Left ventricle myocardium inferior (tissue), 1 donor: ENCODE data around the gene GLIPR1L1. TPM values are rescaled to one million over a fixed set of nuclear protein-coding genes. Genes with fewer than 3 reads are reported as not detected.
A peak's percentile ranks its signal among the peaks of the same experiment; 100 is the strongest.

Experiments
- DNase-seq: peaks from one replicate; pipeline ENCODE4 v3.0.0-alpha.2; 2020
- H3K27ac ChIP-seq: fragments of 200-600 bp; replicated peaks from 2 replicates; pipeline ENCODE4 v1.8.0; 2021
- H3K27me3 ChIP-seq: fragments of 200-600 bp; 2 replicates; pipeline ENCODE4 v1.8.0; 2021; ENCODE audit warnings: low read depth
- H3K36me3 ChIP-seq: fragments of 200-600 bp; 2 replicates; pipeline ENCODE4 v1.8.0; 2021
- H3K4me1 ChIP-seq: fragments of 200-600 bp; 2 replicates; pipeline ENCODE4 v1.8.0; 2021
- H3K4me3 ChIP-seq: fragments of 200-600 bp; 2 replicates; pipeline ENCODE4 v1.8.0; 2021; ENCODE audit warnings: mild to moderate bottlenecking, moderate library complexity
- H3K9me3 ChIP-seq: fragments of 200-600 bp; replicated peaks from 2 replicates; pipeline ENCODE4 v1.8.0; 2021
- intact Hi-C: fragments of 100-400 bp; cut with micrococcal nuclease; formaldehyde crosslinking; loops from one replicate; pipeline ENCODE4 v1.11.0; 2022
- total RNA-seq: library from RNA; stranded (reverse); fragmentation: NEBNext Ultra II Directional; extraction: Animal tissue kit (Norgen Biotek cat#: 25700); gene quantifications from one replicate; pipeline ENCODE4 v1.2.1, GENCODE V29; 2021
- TF ChIP-seq, protein P1 (sequence below): fragments of 200-600 bp; IDR thresholded peaks from 2 replicates; pipeline ENCODE4 v1.8.0; 2021; ENCODE audit warnings: antibody characterized with exemption, mild to moderate bottlenecking, borderline replicate concordance
- donor health status: DM: no; HTN: yes; CAD: no; lungs with severe emphysema.

The GLIPR1L1 gene
- total RNA-seq, 1 donor from 2014 or later, result not detected

DNA sequence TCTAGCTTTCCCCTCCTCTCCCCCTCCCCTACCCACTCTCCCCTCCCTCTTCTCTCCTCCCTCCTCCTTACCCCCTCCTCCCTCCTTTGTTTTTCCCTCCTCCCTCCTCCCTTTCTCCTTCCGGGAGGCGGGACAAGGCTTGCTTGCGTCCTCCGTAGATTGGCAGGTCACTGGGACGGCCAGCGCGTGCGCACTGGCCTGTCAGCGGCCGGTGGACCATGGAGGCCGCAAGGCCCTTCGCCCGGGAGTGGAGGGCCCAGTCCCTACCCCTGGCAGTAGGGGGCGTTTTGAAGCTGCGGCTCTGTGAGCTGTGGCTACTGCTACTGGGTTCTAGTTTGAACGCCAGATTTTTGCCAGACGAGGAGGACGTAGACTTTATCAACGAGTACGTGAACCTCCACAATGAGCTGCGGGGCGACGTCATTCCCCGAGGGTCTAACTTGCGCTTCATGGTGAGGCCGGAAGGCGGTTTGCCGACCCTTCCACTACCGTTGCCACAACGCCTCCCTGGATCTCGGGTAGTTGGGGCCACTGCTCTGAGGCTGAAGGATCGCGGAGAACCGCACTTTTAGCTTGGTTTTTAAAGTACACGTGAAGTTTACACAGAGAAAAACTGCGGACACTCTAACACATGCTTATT, 56.5 kb downstream of the GLIPR1L1 start, which contains the start of gene GLIPR1L2:
GLIPR1L2 (plus strand) TSS at position 191 of the 640 bp plus-strand sequence; CDS start at position 219, 28 bp downstream.
- intact Hi-C loops, result no loop called here
- H3K27me3 ChIP-seq, result no peaks in the 10 kb centered on the region
- H3K36me3 ChIP-seq, result peaks cover 2% of the 10 kb centered on the region
- no peaks in the 10 kb centered on the region for H3K9me3 ChIP-seq
- peak within 1 kb of the TSS; percentile 76 for H3K4me3 ChIP-seq
- H3K27ac ChIP-seq, result peak within 1 kb of the TSS; percentile 90
- peak; percentile 95 for DNase-seq
- H3K4me1 ChIP-seq, result peaks cover 35% of the 10 kb centered on the region
- TF ChIP-seq, protein P1, sequence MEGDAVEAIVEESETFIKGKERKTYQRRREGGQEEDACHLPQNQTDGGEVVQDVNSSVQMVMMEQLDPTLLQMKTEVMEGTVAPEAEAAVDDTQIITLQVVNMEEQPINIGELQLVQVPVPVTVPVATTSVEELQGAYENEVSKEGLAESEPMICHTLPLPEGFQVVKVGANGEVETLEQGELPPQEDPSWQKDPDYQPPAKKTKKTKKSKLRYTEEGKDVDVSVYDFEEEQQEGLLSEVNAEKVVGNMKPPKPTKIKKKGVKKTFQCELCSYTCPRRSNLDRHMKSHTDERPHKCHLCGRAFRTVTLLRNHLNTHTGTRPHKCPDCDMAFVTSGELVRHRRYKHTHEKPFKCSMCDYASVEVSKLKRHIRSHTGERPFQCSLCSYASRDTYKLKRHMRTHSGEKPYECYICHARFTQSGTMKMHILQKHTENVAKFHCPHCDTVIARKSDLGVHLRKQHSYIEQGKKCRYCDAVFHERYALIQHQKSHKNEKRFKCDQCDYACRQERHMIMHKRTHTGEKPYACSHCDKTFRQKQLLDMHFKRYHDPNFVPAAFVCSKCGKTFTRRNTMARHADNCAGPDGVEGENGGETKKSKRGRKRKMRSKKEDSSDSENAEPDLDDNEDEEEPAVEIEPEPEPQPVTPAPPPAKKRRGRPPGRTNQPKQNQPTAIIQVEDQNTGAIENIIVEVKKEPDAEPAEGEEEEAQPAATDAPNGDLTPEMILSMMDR, result peak; percentile 89

DNA sequence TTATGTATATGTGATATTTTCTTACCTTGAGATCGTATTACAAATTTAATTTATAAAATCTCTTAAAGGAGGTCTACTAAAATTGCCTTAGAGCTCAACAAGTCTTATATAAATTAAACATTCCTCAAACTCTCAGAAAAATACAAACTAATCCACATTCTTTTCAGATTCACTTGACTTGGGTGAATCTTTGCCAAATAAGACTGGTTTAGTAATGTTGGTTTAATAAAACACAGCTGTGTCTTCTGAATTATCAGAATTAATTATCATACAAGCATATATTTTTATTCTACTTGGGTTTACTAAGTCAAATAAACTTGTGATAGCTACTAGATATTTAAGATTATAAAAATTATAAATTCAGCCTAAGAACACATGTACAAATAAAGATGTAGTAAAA, 69.8 kb downstream of the GLIPR1L1 start:
- no peaks in the 10 kb centered on the region for H3K4me1 ChIP-seq
- intact Hi-C loops, result no loop called here
- no peak for DNase-seq
- no peak overlapping the region for H3K27ac ChIP-seq
- TF ChIP-seq, protein P1, result no peak
- no peak overlapping the region for H3K4me3 ChIP-seq
- H3K36me3 ChIP-seq, result no peaks in the 10 kb centered on the region
- no peaks in the 10 kb centered on the region for H3K27me3 ChIP-seq
- H3K9me3 ChIP-seq, result no peaks in the 10 kb centered on the region

DNA sequence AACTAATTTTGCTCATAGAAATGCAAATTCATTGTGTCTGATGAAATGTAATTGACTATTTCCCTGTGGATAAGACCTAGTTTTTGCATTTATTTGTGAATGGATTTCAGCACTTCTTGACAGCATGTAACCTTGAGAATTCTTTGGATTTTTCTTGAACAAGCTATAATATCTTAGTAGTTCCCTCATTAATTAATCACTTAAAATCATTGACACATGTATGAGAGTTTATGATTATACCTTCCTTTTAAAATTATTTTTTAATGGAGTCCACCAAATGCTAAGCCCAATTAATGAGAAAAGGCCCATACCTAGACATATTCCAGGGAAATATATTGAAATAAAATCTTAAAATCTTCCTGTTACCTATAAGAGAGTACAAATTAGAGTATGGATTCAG, 73.2 kb downstream of the GLIPR1L1 start:
- H3K27ac ChIP-seq, result no peak overlapping the region
- no peaks in the 10 kb centered on the region for H3K4me1 ChIP-seq
- H3K36me3 ChIP-seq, result no peaks in the 10 kb centered on the region
- intact Hi-C loops, result no loop called here
- H3K9me3 ChIP-seq, result no peaks in the 10 kb centered on the region
- DNase-seq, result no peak
- no peak overlapping the region for H3K4me3 ChIP-seq
- H3K27me3 ChIP-seq, result no peaks in the 10 kb centered on the region
- TF ChIP-seq, protein P1, result no peak

DNA sequence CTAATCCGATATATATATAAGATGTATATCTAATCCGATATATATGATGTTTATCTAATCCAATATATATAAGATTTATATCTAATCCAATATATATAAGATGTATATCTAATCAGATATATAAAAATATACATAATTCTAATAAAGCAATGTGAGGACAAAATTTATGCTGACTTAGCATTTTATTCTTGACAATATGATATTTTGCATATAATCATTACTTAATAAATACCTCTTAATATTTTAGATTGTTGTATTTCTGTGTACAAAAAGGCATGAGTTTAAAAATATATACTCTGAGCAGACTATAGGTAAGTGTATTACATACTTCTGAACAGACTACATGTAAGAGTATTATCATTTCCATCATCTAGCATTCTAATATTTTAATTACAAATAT, 75.4 kb downstream of the GLIPR1L1 start:
- Histone ChIP-seq H3K4me3 (no peak overlapping the region), H3K9me3 (no peaks in the 10 kb centered on the region), H3K27ac (no peak overlapping the region), H3K27me3 (no peaks in the 10 kb centered on the region), H3K36me3 (no peaks in the 10 kb centered on the region), H3K4me1 (no peaks in the 10 kb centered on the region)
- no peak for DNase-seq
- TF ChIP-seq, protein P1, result no peak
- intact Hi-C loops, result no loop called here

DNA sequence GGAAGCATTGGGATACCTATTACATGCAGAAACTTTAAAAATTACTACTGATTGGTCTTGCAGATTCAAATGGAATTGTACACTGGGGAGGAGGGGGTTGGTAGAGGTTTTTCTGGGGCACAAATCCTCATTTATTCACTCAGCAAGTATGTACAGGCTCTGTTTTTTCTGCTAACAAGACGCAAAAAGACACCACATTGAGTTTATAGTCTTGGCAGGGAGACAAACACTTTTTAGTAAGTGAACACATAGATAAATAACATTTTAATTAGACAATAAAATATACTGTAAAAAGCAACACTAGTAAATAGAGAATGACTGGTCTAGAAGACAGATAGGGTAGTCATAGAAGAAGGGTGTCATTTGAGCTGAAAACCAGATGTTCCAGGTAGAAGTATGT, 80.2 kb downstream of the GLIPR1L1 start:
- H3K4me1 ChIP-seq, result no peaks in the 10 kb centered on the region
- no peak for DNase-seq
- H3K9me3 ChIP-seq, result peaks cover 5% of the 10 kb centered on the region
- no peaks in the 10 kb centered on the region for H3K27me3 ChIP-seq
- intact Hi-C loops, result no loop called here
- H3K27ac ChIP-seq, result no peak overlapping the region
- H3K36me3 ChIP-seq, result no peaks in the 10 kb centered on the region
- TF ChIP-seq, protein P1, result no peak
- H3K4me3 ChIP-seq, result no peak overlapping the region
